ENCODE measurements around the gene FNDC5.

Gene FNDC5

GRCh38 chr1:32863881-32864245 is 6.8 kb downstream of the FNDC5 start:
- TF ChIP-seq CTCF (IDR thresholded peaks at IDR 0.05; ENCODE audit: insufficient read depth, low read depth, low read length, missing control alignments), result no peak
- no peak overlapping the region for H3K4me3 ChIP-seq (ENCODE audit: low read length)
- DNase-seq (ENCODE audit: low read depth), result no peak

- no peak for TF ChIP-seq CTCF (IDR thresholded peaks at IDR 0.05; ENCODE audit: insufficient read depth, low read depth, low read length, missing control alignments)
- no peak for DNase-seq (ENCODE audit: low read depth)
- H3K4me3 ChIP-seq (ENCODE audit: low read length), result no peak overlapping the region
Measured at GRCh38 chr1:32863218-32863880, 7.4 kb downstream of the FNDC5 start.

GRCh38 chr1:32861904-32862695 is 8.6 kb downstream of the FNDC5 start:
- H3K4me3 ChIP-seq (ENCODE audit: low read length), result no peak overlapping the region
- no peak for DNase-seq (ENCODE audit: low read depth)
- no peak for TF ChIP-seq CTCF (IDR thresholded peaks at IDR 0.05; ENCODE audit: insufficient read depth, low read depth, low read length, missing control alignments)

GRCh38 chr1:32860566-32860965 is 10.1 kb downstream of the FNDC5 start:
- no peak overlapping the region for H3K4me3 ChIP-seq (ENCODE audit: low read length)
- TF ChIP-seq CTCF (IDR thresholded peaks at IDR 0.05; ENCODE audit: insufficient read depth, low read depth, low read length, missing control alignments), result no peak
- DNase-seq (ENCODE audit: low read depth), result no peak

GRCh38 chr1:32859915-32860314 is 10.8 kb downstream of the FNDC5 start:
- no peak overlapping the region for H3K4me3 ChIP-seq (ENCODE audit: low read length)
- no peak for DNase-seq (ENCODE audit: low read depth)
- no peak for TF ChIP-seq CTCF (IDR thresholded peaks at IDR 0.05; ENCODE audit: insufficient read depth, low read depth, low read length, missing control alignments)

- DNase-seq (ENCODE audit: low read depth), result no peak
- TF ChIP-seq CTCF (IDR thresholded peaks at IDR 0.05; ENCODE audit: insufficient read depth, low read depth, low read length, missing control alignments), result no peak
- no peak overlapping the region for H3K4me3 ChIP-seq (ENCODE audit: low read length)
Measured at GRCh38 chr1:32858791-32859190, 11.9 kb downstream of the FNDC5 start.

Data from epithelial cell of esophagus (primary cell).